Measurements from ENCODE around the gene OTUD6A.

Gene OTUD6A

GRCh38 chrX:70062076-70062475 is at the start of gene OTUD6A:
Gene OTUD6A (plus strand): TSS chrX:70062457. CDS start chrX:70062525, 68 bp downstream.
- no peak for DNase-seq

- no peak for DNase-seq
Measured at GRCh38 chrX:70012756-70013155, 49.5 kb upstream of the OTUD6A start.

GRCh38 chrX:70013466-70014381 is 48.5 kb upstream of the OTUD6A start:
- DNase-seq: no peak

GRCh38 chrX:70016513-70016912 is 45.7 kb upstream of the OTUD6A start:
- DNase-seq: no peak

- DNase-seq: no peak
Measured at GRCh38 chrX:70022616-70023015, 39.6 kb upstream of the OTUD6A start.

GRCh38 chrX:70025464-70025863 is 36.8 kb upstream of the OTUD6A start:
- DNase-seq: peak; percentile 2

- peak; percentile 22 for DNase-seq
Measured at GRCh38 chrX:70026112-70026850, 36.0 kb upstream of the OTUD6A start.

GRCh38 chrX:70026851-70027200 is 35.4 kb upstream of the OTUD6A start:
- DNase-seq: no peak

- DNase-seq: no peak
Measured at GRCh38 chrX:70029863-70030262, 32.4 kb upstream of the OTUD6A start.

- peak; percentile 52 for DNase-seq
Measured at GRCh38 chrX:70030301-70030767, 31.9 kb upstream of the OTUD6A start.

- DNase-seq: no peak
Measured at GRCh38 chrX:70032792-70033191, 29.5 kb upstream of the OTUD6A start.

GRCh38 chrX:70033348-70034051 is 28.8 kb upstream of the OTUD6A start:
- DNase-seq: no peak

- no peak for DNase-seq
Measured at GRCh38 chrX:70034646-70035045, 27.6 kb upstream of the OTUD6A start.

- no peak for DNase-seq
Measured at GRCh38 chrX:70038515-70038914, 23.7 kb upstream of the OTUD6A start.

- no peak for DNase-seq
Measured at GRCh38 chrX:70038951-70039350, 23.3 kb upstream of the OTUD6A start.

- no peak for DNase-seq
Measured at GRCh38 chrX:70039758-70040157, 22.5 kb upstream of the OTUD6A start.

- DNase-seq: no peak
Measured at GRCh38 chrX:70041993-70042392, 20.3 kb upstream of the OTUD6A start.

GRCh38 chrX:70042399-70043371 is 19.6 kb upstream of the OTUD6A start:
- peak; percentile 6 for DNase-seq

GRCh38 chrX:70043685-70044084 is 18.6 kb upstream of the OTUD6A start:
- DNase-seq: no peak

- peak; percentile 30 for DNase-seq
Measured at GRCh38 chrX:70044541-70045245, 17.6 kb upstream of the OTUD6A start.

- DNase-seq: peak; percentile 79
Measured at GRCh38 chrX:70046978-70047377, 15.3 kb upstream of the OTUD6A start.
